ENCODE measurements around the gene SLC4A7. TPM values are rescaled to one million over a fixed set of nuclear protein-coding genes. Genes with fewer than 3 reads are reported as not detected.

Gene SLC4A7
- total and polyA plus RNA-seq, 9 of the 15 experiments (the other 6 are each of a cell fraction or from before 2014, with no cell fraction given) = 1.7 to 13.6 (median 8.0) TPM

- TF ChIP-seq ZBTB43 (CRISPR knock-in tag; IDR thresholded peaks at IDR 0.05) (no peak), ZNF41 (CRISPR knock-in tag; conservative IDR thresholded peaks at IDR 0.05) (no peak), CTCF (IDR thresholded peaks at IDR 0.05 in 2 of 3, conservative IDR thresholded peaks at IDR 0.05 in 1 of 3; ENCODE audit: insufficient read depth in 2 of 3, low read depth in 1 of 3, low read length in 3 of 3) (peak; percentile 38 to 52 (median 45); a peak in 4 of 6 replicates), CLOCK (CRISPR knock-in tag; IDR thresholded peaks at IDR 0.05; ENCODE audit: borderline replicate concordance) (no peak), USF2 (CRISPR knock-in tag; IDR thresholded peaks at IDR 0.05) (no peak), POLR2G (IDR thresholded peaks at IDR 0.05; ENCODE audit: low read depth, low read length) (no peak), PCBP2 (IDR thresholded peaks at IDR 0.05; ENCODE audit: low read depth, low read length, poor library complexity, severe bottlenecking) (no peak), RAD21 (CRISPR knock-in tag; conservative IDR thresholded peaks at IDR 0.05 in 1 of 2, IDR thresholded peaks at IDR 0.05 in 1 of 2) (peak; percentile 30 to 53)
Observed at GRCh38 chr3:27357665-27358258, 126.4 kb downstream of the SLC4A7 start (continued).
